ENCODE data around the gene UBXN1. TPM values are rescaled to one million over a fixed set of nuclear protein-coding genes. Genes with fewer than 3 reads are reported as not detected.
A peak's percentile ranks its signal among the peaks of the same experiment; 100 is the strongest.
"Not testable (repeated sequence)": the region's sequence is repeated elsewhere in the genome, so short reads cannot be mapped to it uniquely, and the experiment has no call there.

Gene UBXN1
- total and polyA plus RNA-seq, 9 donors: 81.6 to 170 (median 162) TPM

- peaks cover 44% of the 10 kb centered on the region for H3K36me3 ChIP-seq (ENCODE audit: control insufficient read depth, insufficient read depth, low read length)
- peaks cover 18% of the 10 kb centered on the region for H3K4me1 ChIP-seq (ENCODE audit: control insufficient read depth, insufficient read depth, low read length)
- DNase-seq: peak; percentile 89
- no peaks in the 10 kb centered on the region for H3K9me3 ChIP-seq (replicated peaks; ENCODE audit: control insufficient read depth, low read depth, low read length)
- H3K4me3 ChIP-seq (ENCODE audit: low read length): no peak overlapping the region
- H3K27ac ChIP-seq (ENCODE audit: low read length): no peak overlapping the region
- no peaks in the 10 kb centered on the region for H3K27me3 ChIP-seq (ENCODE audit: control insufficient read depth, insufficient read depth, low read length)
- WGBS (ENCODE audit: insufficient coverage): 37% methylated on average over 13 of the region's 14 CpGs
Measured at GRCh38 chr11:62694455-62695167, 15.7 kb upstream of the UBXN1 start.

- Histone ChIP-seq H3K4me1 (ENCODE audit: control insufficient read depth, insufficient read depth, low read length) (peaks cover 28% of the 10 kb centered on the region), H3K36me3 (ENCODE audit: control insufficient read depth, insufficient read depth, low read length) (peaks cover 44% of the 10 kb centered on the region)
- not testable (repeated sequence) for H3K4me3 ChIP-seq (ENCODE audit: low read length); H3K27me3 ChIP-seq (ENCODE audit: control insufficient read depth, insufficient read depth, low read length); DNase-seq; H3K9me3 ChIP-seq (replicated peaks; ENCODE audit: control insufficient read depth, low read depth, low read length); H3K27ac ChIP-seq (ENCODE audit: low read length)
- no CpG with 5 or more reads among the region's 4 CpGs for WGBS (ENCODE audit: insufficient coverage)
Measured at GRCh38 chr11:62693624-62694023, 14.8 kb upstream of the UBXN1 start.

- peak; percentile 97 for DNase-seq
- Histone ChIP-seq H3K4me1 (ENCODE audit: control insufficient read depth, insufficient read depth, low read length) (peaks cover 36% of the 10 kb centered on the region), H3K27ac (ENCODE audit: low read length) (peak within 1 kb of the TSS; percentile 96), H3K27me3 (ENCODE audit: control insufficient read depth, insufficient read depth, low read length) (peaks cover 7% of the 10 kb centered on the region), H3K4me3 (ENCODE audit: low read length) (peak within 1 kb of the TSS; percentile 46), H3K36me3 (ENCODE audit: control insufficient read depth, insufficient read depth, low read length) (peaks cover 38% of the 10 kb centered on the region), H3K9me3 (replicated peaks; ENCODE audit: control insufficient read depth, low read depth, low read length) (no peaks in the 10 kb centered on the region)
- WGBS (ENCODE audit: insufficient coverage): 8% methylated on average over 2 of the region's 11 CpGs
Measured at GRCh38 chr11:62689421-62690183, 10.7 kb upstream of the UBXN1 start, which contains the start of gene LRRN4CL. Gene LRRN4CL, minus strand, starts transcription at chr11:62689530. Its CDS starts 1,022 bp downstream, at chr11:62688508.

- no CpG with 5 or more reads among the region's 1 CpG for WGBS (ENCODE audit: insufficient coverage)
- Histone ChIP-seq H3K36me3 (ENCODE audit: control insufficient read depth, insufficient read depth, low read length) (peaks cover 30% of the 10 kb centered on the region), H3K27ac (ENCODE audit: low read length) (peak overlapping the region; percentile 96), H3K4me3 (ENCODE audit: low read length) (peak overlapping the region; percentile 46), H3K27me3 (ENCODE audit: control insufficient read depth, insufficient read depth, low read length) (peaks cover 7% of the 10 kb centered on the region), H3K9me3 (replicated peaks; ENCODE audit: control insufficient read depth, low read depth, low read length) (no peaks in the 10 kb centered on the region), H3K4me1 (ENCODE audit: control insufficient read depth, insufficient read depth, low read length) (peaks cover 36% of the 10 kb centered on the region)
- DNase-seq: no peak
Measured at GRCh38 chr11:62688491-62688890, 9.6 kb upstream of the UBXN1 start.

GRCh38 chr11:62687508-62688396 is 8.9 kb upstream of the UBXN1 start:
- Histone ChIP-seq H3K27me3 (ENCODE audit: control insufficient read depth, insufficient read depth, low read length) (peaks cover 7% of the 10 kb centered on the region), H3K4me1 (ENCODE audit: control insufficient read depth, insufficient read depth, low read length) (peaks cover 36% of the 10 kb centered on the region), H3K27ac (ENCODE audit: low read length) (peak overlapping the region; percentile 96), H3K36me3 (ENCODE audit: control insufficient read depth, insufficient read depth, low read length) (peaks cover 24% of the 10 kb centered on the region), H3K9me3 (replicated peaks; ENCODE audit: control insufficient read depth, low read depth, low read length) (no peaks in the 10 kb centered on the region), H3K4me3 (ENCODE audit: low read length) (peak overlapping the region; percentile 46)
- WGBS (ENCODE audit: insufficient coverage): 19% methylated on average over 74 of the region's 74 CpGs
- no peak for DNase-seq

GRCh38 chr11:62682518-62682917 is 3.6 kb upstream of the UBXN1 start:
- H3K27me3 ChIP-seq (ENCODE audit: control insufficient read depth, insufficient read depth, low read length): peaks cover 2% of the 10 kb centered on the region
- H3K4me1 ChIP-seq (ENCODE audit: control insufficient read depth, insufficient read depth, low read length): peaks cover 15% of the 10 kb centered on the region
- WGBS (ENCODE audit: insufficient coverage): 91% methylated on average over 3 of the region's 7 CpGs
- H3K36me3 ChIP-seq (ENCODE audit: control insufficient read depth, insufficient read depth, low read length): peaks cover 4% of the 10 kb centered on the region
- no peak overlapping the region for H3K27ac ChIP-seq (ENCODE audit: low read length)
- no peak for DNase-seq
- no peaks in the 10 kb centered on the region for H3K9me3 ChIP-seq (replicated peaks; ENCODE audit: control insufficient read depth, low read depth, low read length)
- no peak overlapping the region for H3K4me3 ChIP-seq (ENCODE audit: low read length)

- H3K27ac ChIP-seq (ENCODE audit: low read length): peak overlapping the region; percentile 51
- peaks cover 19% of the 10 kb centered on the region for H3K36me3 ChIP-seq (ENCODE audit: control insufficient read depth, insufficient read depth, low read length)
- no peaks in the 10 kb centered on the region for H3K27me3 ChIP-seq (ENCODE audit: control insufficient read depth, insufficient read depth, low read length)
- 0% methylated on average over 1 of the region's 4 CpGs for WGBS (ENCODE audit: insufficient coverage)
- no peaks in the 10 kb centered on the region for H3K9me3 ChIP-seq (replicated peaks; ENCODE audit: control insufficient read depth, low read depth, low read length)
- peaks cover 17% of the 10 kb centered on the region for H3K4me1 ChIP-seq (ENCODE audit: control insufficient read depth, insufficient read depth, low read length)
- no peak overlapping the region for H3K4me3 ChIP-seq (ENCODE audit: low read length)
- DNase-seq: peak; percentile 87
Measured at GRCh38 chr11:62680825-62681240, 2.0 kb upstream of the UBXN1 start.

- peak overlapping the region; percentile 96 for H3K4me3 ChIP-seq (ENCODE audit: low read length)
- no peaks in the 10 kb centered on the region for H3K27me3 ChIP-seq (ENCODE audit: control insufficient read depth, insufficient read depth, low read length)
- H3K9me3 ChIP-seq (replicated peaks; ENCODE audit: control insufficient read depth, low read depth, low read length): no peaks in the 10 kb centered on the region
- H3K4me1 ChIP-seq (ENCODE audit: control insufficient read depth, insufficient read depth, low read length): peaks cover 17% of the 10 kb centered on the region
- peaks cover 26% of the 10 kb centered on the region for H3K36me3 ChIP-seq (ENCODE audit: control insufficient read depth, insufficient read depth, low read length)
- 4% methylated on average over 9 of the region's 16 CpGs for WGBS (ENCODE audit: insufficient coverage)
- peak overlapping the region; percentile 86 for H3K27ac ChIP-seq (ENCODE audit: low read length)
- DNase-seq: no peak
Measured at GRCh38 chr11:62678433-62678769, 472 bp downstream of the UBXN1 start.

- WGBS (ENCODE audit: insufficient coverage): 78% methylated on average over 11 of the region's 15 CpGs
- H3K4me1 ChIP-seq (ENCODE audit: control insufficient read depth, insufficient read depth, low read length): peaks cover 23% of the 10 kb centered on the region
Measured at GRCh38 chr11:62677714-62678113, 1.2 kb downstream of the UBXN1 start.

More at GRCh38 chr11:62677714-62678113, 1.2 kb downstream of the UBXN1 start:
- Histone ChIP-seq H3K27ac (ENCODE audit: low read length) (no peak overlapping the region), H3K4me3 (ENCODE audit: low read length) (peak overlapping the region; percentile 96), H3K9me3 (replicated peaks; ENCODE audit: control insufficient read depth, low read depth, low read length) (no peaks in the 10 kb centered on the region), H3K27me3 (ENCODE audit: control insufficient read depth, insufficient read depth, low read length) (no peaks in the 10 kb centered on the region), H3K36me3 (ENCODE audit: control insufficient read depth, insufficient read depth, low read length) (peaks cover 32% of the 10 kb centered on the region)
- no peak for DNase-seq
